Kidney epithelial cell (primary cell): ENCODE results near the gene MYH10. TPM values are rescaled to one million over a fixed set of nuclear protein-coding genes. Genes with fewer than 3 reads are reported as not detected.

ENCODE experiments used
- DNase-seq: peaks from one replicate; pipeline ENCODE4 v3.0.0-alpha.2; 2010; ENCODE audit warnings: low read depth
- H3K27me3 ChIP-seq: 2 replicates; pipeline ENCODE4 v1.6.0; 2011; ENCODE audit warnings: low read length; ENCODE audit not compliant: control insufficient read depth, insufficient read depth
- H3K36me3 ChIP-seq: 2 replicates; pipeline ENCODE4 v1.5.1; 2011; ENCODE audit warnings: low read length; ENCODE audit not compliant: control insufficient read depth, insufficient read depth
- H3K4me3 ChIP-seq: 2 replicates; pipeline ENCODE4 v1.5.1; 2011; ENCODE audit warnings: low read depth, mild to moderate bottlenecking, control low read depth, low read length
- total RNA-seq: library from RNA; depleted of rRNA; stranded (reverse); fragments of >200 nt; gene quantifications from 2 replicates; pipeline ENCODE4 v1.2.3, GENCODE V29; 2015
- TF ChIP-seq, protein P1 (sequence below): IDR thresholded peaks from 2 replicates; pipeline ENCODE4 v1.5.1; 2011; ENCODE audit warnings: mild to moderate bottlenecking, moderate library complexity, low read length, control low read depth, inconsistent platforms; ENCODE audit not compliant: insufficient read depth, poor library complexity, severe bottlenecking

Gene MYH10
- total RNA-seq, 1 donor from 2014 or later: 90.5 TPM

DNA sequence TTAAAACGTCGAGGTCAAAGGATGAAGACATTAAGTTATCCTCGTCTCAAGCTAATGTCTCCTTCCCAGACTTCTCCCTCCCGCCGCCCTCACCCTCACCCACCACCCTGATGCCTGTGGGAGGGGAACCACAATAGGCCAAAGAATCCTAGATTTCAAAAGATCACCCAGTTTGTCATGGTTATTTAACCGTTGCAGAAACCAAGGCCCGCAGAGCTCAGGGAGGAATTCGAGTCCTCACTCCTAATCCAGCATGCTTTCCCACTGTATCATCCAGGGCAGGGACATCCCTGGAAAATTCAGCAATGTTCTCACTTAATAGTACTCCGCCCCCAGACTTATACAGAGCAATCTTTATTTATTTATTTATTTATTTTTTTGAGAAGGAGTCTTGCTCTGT is 41.8 kb upstream of the MYH10 start:
- Histone ChIP-seq H3K36me3 (no peaks in the 10 kb centered on the region), H3K27me3 (no peaks in the 10 kb centered on the region), H3K4me3 (no peak overlapping the region)
- DNase-seq: no peak
- TF ChIP-seq, protein P1, sequence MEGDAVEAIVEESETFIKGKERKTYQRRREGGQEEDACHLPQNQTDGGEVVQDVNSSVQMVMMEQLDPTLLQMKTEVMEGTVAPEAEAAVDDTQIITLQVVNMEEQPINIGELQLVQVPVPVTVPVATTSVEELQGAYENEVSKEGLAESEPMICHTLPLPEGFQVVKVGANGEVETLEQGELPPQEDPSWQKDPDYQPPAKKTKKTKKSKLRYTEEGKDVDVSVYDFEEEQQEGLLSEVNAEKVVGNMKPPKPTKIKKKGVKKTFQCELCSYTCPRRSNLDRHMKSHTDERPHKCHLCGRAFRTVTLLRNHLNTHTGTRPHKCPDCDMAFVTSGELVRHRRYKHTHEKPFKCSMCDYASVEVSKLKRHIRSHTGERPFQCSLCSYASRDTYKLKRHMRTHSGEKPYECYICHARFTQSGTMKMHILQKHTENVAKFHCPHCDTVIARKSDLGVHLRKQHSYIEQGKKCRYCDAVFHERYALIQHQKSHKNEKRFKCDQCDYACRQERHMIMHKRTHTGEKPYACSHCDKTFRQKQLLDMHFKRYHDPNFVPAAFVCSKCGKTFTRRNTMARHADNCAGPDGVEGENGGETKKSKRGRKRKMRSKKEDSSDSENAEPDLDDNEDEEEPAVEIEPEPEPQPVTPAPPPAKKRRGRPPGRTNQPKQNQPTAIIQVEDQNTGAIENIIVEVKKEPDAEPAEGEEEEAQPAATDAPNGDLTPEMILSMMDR: no peak

DNA sequence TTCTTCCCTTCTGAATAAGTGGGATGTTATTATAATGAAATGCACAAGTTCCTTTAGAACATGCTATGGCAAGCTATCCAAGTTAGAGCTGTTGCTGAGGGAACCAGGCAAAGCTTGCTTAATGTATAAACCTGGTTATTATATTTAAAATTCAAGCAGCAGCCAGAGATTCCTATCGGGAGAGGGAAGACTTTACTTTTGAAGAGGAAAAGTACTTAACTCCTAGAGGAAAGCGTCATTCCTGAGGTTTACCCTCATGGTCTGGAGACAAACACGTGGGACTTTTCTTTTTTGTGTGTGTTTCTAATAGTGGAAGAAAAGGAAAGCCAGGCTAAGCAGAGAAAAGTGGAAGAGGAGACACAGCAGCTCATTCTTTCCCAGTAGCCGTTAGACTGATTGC is 39.9 kb upstream of the MYH10 start:
- Histone ChIP-seq H3K4me3 (no peak overlapping the region), H3K27me3 (no peaks in the 10 kb centered on the region), H3K36me3 (no peaks in the 10 kb centered on the region)
- TF ChIP-seq, protein P1: no peak
- no peak for DNase-seq

- DNase-seq: no peak
- Histone ChIP-seq H3K27me3 (no peaks in the 10 kb centered on the region), H3K4me3 (no peak overlapping the region), H3K36me3 (no peaks in the 10 kb centered on the region)
- TF ChIP-seq, protein P1: no peak
These were observed 37.7 kb upstream of the MYH10 start for GRCh38 chr17:8668176-8668740.

DNA sequence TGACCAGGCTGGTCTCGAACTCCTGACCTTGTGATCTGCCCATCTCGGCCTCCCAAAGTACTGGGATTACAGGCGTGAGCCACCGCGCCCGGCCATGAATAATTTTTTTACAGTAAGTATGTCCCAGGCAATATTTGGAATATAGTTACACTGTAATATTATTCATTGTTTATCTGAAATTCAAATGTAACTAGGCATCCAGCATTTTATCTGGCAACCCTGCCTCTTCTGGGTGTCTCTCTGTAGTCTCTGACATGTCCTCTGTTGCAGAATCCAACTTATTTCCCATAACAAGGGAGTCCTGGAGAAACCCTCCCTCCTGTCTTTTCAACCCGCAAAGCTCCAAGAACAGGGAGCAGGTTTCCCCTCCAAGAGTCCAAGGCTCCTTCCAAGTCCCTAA is 36.9 kb upstream of the MYH10 start:
- Histone ChIP-seq H3K36me3 (no peaks in the 10 kb centered on the region), H3K27me3 (no peaks in the 10 kb centered on the region), H3K4me3 (no peak overlapping the region)
- TF ChIP-seq, protein P1: no peak
- no peak for DNase-seq

DNA sequence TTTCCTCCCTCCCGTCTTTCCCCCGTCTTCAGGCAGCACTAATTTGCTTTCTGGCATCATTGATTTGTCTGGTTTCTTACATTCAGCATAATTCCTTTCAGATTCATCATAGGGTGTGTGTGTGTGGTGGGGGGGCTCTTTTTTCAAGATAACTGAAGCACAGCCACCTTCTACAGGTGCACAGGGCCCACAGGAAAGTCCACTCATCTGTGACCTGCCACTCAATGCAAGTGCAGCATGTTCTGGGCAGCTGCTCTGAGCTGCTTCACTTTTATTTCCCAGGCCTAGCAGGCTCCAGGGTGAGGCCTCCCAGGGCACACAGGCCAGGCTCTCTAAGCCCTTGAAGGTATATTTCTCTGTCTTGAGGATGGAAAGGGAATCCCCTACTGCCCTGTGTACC is 35.2 kb upstream of the MYH10 start:
- Histone ChIP-seq H3K4me3 (no peak overlapping the region), H3K36me3 (no peaks in the 10 kb centered on the region), H3K27me3 (no peaks in the 10 kb centered on the region)
- no peak for DNase-seq
- TF ChIP-seq, protein P1: no peak

- DNase-seq: no peak
- no peaks in the 10 kb centered on the region for H3K27me3 ChIP-seq
- no peak overlapping the region for H3K4me3 ChIP-seq
- no peaks in the 10 kb centered on the region for H3K36me3 ChIP-seq
- TF ChIP-seq, protein P1: no peak
These were observed 34.1 kb upstream of the MYH10 start for GRCh38 chr17:8664456-8665126.
